ACC112 (cell line): ENCODE data around the gene B3GAT2.
A peak's percentile ranks its signal among the peaks of the same experiment; 100 is the strongest.

ENCODE experiments used
- H2AFZ ChIP-seq: fragments of 200-600 bp; sonication (generic); one replicate; pipeline ENCODE4 v1.6.0; 2017; ENCODE audit warnings: antibody characterized with exemption, low read length; ENCODE audit not compliant: unreplicated experiment
- H3K27ac ChIP-seq: fragments of 200-600 bp; sonication (generic); 2 replicates; pipeline ENCODE4 v1.5.1; 2014; ENCODE audit warnings: low read depth, mild to moderate bottlenecking, antibody characterized with exemption, low read length, moderate library complexity
- H3K27me3 ChIP-seq: fragments of 200-600 bp; sonication (generic); 2 replicates; pipeline ENCODE4 v1.6.1; 2014; ENCODE audit warnings: mild to moderate bottlenecking, antibody characterized with exemption, low read length, moderate library complexity, mixed read lengths; ENCODE audit not compliant: insufficient read depth
- H3K36me3 ChIP-seq: fragments of 200-600 bp; sonication (generic); 2 replicates; pipeline ENCODE4 v1.6.1; 2016; ENCODE audit warnings: mild to moderate bottlenecking, antibody characterized with exemption, low read length, moderate library complexity, mixed read lengths; ENCODE audit not compliant: insufficient read depth
- H3K4me1 ChIP-seq: fragments of 200-600 bp; sonication (generic); one replicate; pipeline ENCODE4 v1.6.1; 2016; ENCODE audit warnings: low read length, mixed read lengths; ENCODE audit not compliant: insufficient read depth, unreplicated experiment, control insufficient read depth
- H3K4me3 ChIP-seq: fragments of 200-600 bp; sonication (generic); 2 replicates; pipeline ENCODE4 v1.5.1; 2014; ENCODE audit warnings: mild to moderate bottlenecking, low read depth, low read length
- H3K79me2 ChIP-seq: fragments of 200-600 bp; sonication (generic); one replicate; pipeline ENCODE4 v1.6.0; 2016; ENCODE audit warnings: low read length; ENCODE audit not compliant: control insufficient read depth, unreplicated experiment, insufficient read depth

Gene B3GAT2, protein sequence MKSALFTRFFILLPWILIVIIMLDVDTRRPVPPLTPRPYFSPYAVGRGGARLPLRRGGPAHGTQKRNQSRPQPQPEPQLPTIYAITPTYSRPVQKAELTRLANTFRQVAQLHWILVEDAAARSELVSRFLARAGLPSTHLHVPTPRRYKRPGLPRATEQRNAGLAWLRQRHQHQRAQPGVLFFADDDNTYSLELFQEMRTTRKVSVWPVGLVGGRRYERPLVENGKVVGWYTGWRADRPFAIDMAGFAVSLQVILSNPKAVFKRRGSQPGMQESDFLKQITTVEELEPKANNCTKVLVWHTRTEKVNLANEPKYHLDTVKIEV

GRCh38 chr6:70956451-70957283 lies at the start of gene B3GAT2:
B3GAT2 (minus strand) TSS chr6:70957060; CDS start chr6:70956429, 631 bp downstream.
- no peaks in the 10 kb centered on the region for H3K79me2 ChIP-seq
- H3K27ac ChIP-seq, result no peak within 1 kb of the TSS
- H3K4me1 ChIP-seq, result no peaks in the 10 kb centered on the region
- H3K4me3 ChIP-seq, result peak within 1 kb of the TSS; percentile 78
- H3K27me3 ChIP-seq, result peaks cover 93% of the 10 kb centered on the region
- H2AFZ ChIP-seq, result peak within 1 kb of the TSS; percentile 41
- no peaks in the 10 kb centered on the region for H3K36me3 ChIP-seq

DNA sequence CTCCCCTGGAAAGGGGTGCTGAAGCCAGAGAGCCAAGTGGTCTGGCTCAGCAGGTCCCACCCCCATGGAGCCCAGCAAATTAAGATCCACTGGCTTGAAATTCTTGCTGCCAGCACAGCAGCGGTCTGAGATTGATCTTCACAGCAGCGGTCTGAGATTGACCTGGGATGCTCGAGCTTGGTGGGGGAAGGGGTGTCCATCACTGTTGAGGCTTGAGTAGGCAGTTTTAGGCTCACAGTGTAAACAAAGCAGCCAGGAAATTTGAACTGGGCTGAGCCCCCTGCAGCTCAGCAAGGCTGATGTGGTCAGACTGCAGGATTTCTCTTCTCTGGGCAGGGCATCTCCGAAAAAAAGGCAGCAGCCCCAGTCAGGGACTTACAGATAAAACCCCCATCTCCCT lies 41.3 kb upstream of the B3GAT2 start:
- Histone ChIP-seq H3K36me3 (no peaks in the 10 kb centered on the region), H3K27me3 (peaks cover 45% of the 10 kb centered on the region), H3K27ac (no peak overlapping the region), H3K79me2 (no peaks in the 10 kb centered on the region), H3K4me1 (no peaks in the 10 kb centered on the region), H3K4me3 (no peak overlapping the region), H2AFZ (no peak overlapping the region)

DNA sequence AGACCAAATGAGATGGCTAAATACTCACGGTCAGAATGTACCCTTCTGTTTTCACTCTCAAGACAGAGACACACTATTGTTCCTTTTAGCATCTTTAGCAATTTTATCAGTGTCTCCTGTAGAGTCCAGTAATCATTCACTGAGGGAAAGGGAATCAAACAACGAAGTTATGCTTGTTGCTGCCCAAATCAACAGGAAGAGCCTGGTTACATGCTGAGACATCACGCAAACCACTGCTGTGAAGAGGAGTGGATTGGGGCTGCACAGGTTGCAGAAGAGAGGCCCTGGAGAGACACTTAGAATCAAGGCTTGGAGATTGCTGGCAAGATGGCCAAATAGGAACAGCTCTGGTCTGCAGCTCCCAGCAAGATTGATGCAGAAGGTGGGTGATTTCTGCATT lies 40.5 kb upstream of the B3GAT2 start:
- H2AFZ ChIP-seq, result no peak overlapping the region
- no peak overlapping the region for H3K4me3 ChIP-seq
- peaks cover 49% of the 10 kb centered on the region for H3K27me3 ChIP-seq
- H3K27ac ChIP-seq, result no peak overlapping the region
- no peaks in the 10 kb centered on the region for H3K36me3 ChIP-seq
- H3K4me1 ChIP-seq, result no peaks in the 10 kb centered on the region
- no peaks in the 10 kb centered on the region for H3K79me2 ChIP-seq

DNA sequence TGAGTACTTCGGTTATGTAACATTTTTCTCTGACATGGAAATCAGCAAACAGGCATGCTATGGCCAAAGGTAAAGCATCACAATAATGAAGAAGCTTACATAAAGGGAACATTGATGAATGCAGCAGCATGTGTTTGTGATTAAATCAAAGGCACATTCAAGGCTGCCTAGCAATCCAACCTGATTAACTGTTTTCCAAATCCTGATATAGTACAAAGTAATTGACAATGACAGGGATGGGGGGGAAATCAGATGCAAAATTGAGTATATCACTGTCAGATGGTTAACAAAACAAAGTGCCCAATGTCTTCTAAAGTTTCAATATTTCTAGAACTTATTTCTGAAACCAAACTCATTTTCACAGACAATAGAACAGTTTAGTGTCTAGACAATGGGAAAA lies 39.2 kb upstream of the B3GAT2 start:
- no peak overlapping the region for H3K4me3 ChIP-seq
- peaks cover 49% of the 10 kb centered on the region for H3K27me3 ChIP-seq
- no peaks in the 10 kb centered on the region for H3K79me2 ChIP-seq
- H2AFZ ChIP-seq, result no peak overlapping the region
- H3K27ac ChIP-seq, result no peak overlapping the region
- H3K4me1 ChIP-seq, result no peaks in the 10 kb centered on the region
- no peaks in the 10 kb centered on the region for H3K36me3 ChIP-seq

- H3K4me3 ChIP-seq, result no peak overlapping the region
- no peaks in the 10 kb centered on the region for H3K36me3 ChIP-seq
- no peak overlapping the region for H3K27ac ChIP-seq
- H2AFZ ChIP-seq, result no peak overlapping the region
- no peaks in the 10 kb centered on the region for H3K79me2 ChIP-seq
- H3K4me1 ChIP-seq, result no peaks in the 10 kb centered on the region
- peaks cover 49% of the 10 kb centered on the region for H3K27me3 ChIP-seq
These were observed 38.6 kb upstream of the B3GAT2 start for GRCh38 chr6:70995411-70995810.

DNA sequence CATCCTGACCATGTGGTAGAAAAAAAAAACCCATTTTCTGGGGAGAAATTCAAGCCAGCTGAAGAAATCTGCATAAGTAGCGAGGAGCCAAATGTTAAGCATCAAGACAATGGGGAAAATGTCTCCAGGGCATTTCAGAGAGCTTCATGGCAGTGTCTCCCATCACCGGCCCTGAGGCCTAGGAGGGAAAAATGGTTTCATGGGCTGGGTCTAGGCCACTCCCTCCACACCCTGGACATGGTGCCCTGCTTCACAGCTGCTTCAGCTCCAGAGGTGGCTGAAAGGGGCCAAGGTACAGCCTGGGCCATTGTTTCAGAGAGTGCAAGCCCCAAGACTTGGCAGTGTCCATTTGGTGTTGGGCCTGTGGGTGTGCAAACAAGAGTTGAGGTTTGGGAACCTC lies 34.4 kb upstream of the B3GAT2 start:
- H3K4me3 ChIP-seq, result no peak overlapping the region
- H3K36me3 ChIP-seq, result no peaks in the 10 kb centered on the region
- no peak overlapping the region for H3K27ac ChIP-seq
- no peaks in the 10 kb centered on the region for H3K79me2 ChIP-seq
- peaks cover 52% of the 10 kb centered on the region for H3K27me3 ChIP-seq
- H2AFZ ChIP-seq, result no peak overlapping the region
- H3K4me1 ChIP-seq, result no peaks in the 10 kb centered on the region

GRCh38 chr6:70985156-70985555 lies 28.3 kb upstream of the B3GAT2 start:
- Histone ChIP-seq H3K27ac (no peak overlapping the region), H3K4me3 (no peak overlapping the region), H3K4me1 (no peaks in the 10 kb centered on the region)

DNA sequence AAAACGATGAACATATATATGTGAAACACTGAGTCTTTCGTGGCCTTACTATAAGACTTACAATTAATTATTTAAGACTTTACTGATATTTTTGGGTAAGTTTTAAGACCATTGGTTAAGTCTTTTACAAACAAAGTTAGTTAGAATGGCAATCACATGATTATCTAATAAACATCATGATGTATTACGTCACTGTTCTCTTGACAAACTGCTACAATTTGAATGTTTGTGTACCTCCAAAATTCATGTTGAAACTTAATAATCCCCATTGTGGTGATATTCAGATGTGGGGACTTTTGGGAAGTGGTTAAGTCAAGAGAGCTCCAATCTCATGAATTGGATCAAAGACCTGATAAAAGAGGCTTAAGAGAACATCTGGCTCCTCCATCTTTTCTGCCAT lies 25.9 kb upstream of the B3GAT2 start:
- H3K4me1 ChIP-seq, result no peaks in the 10 kb centered on the region
- H3K79me2 ChIP-seq, result no peaks in the 10 kb centered on the region
- no peaks in the 10 kb centered on the region for H3K36me3 ChIP-seq
- H3K4me3 ChIP-seq, result no peak overlapping the region
- no peak overlapping the region for H3K27ac ChIP-seq
- H2AFZ ChIP-seq, result no peak overlapping the region
- peaks cover 21% of the 10 kb centered on the region for H3K27me3 ChIP-seq

More at GRCh38 chr6:70985156-70985555, 28.3 kb upstream of the B3GAT2 start:
- no peaks in the 10 kb centered on the region for H3K36me3 ChIP-seq
- no peak overlapping the region for H2AFZ ChIP-seq
- no peaks in the 10 kb centered on the region for H3K79me2 ChIP-seq
- H3K27me3 ChIP-seq, result peaks cover 34% of the 10 kb centered on the region

- H3K79me2 ChIP-seq, result no peaks in the 10 kb centered on the region
- peaks cover 17% of the 10 kb centered on the region for H3K27me3 ChIP-seq
- H2AFZ ChIP-seq, result no peak overlapping the region
- no peak overlapping the region for H3K4me3 ChIP-seq
- H3K36me3 ChIP-seq, result no peaks in the 10 kb centered on the region
- H3K27ac ChIP-seq, result no peak overlapping the region
- H3K4me1 ChIP-seq, result no peaks in the 10 kb centered on the region
These were observed 23.9 kb upstream of the B3GAT2 start for GRCh38 chr6:70980727-70981126.

DNA sequence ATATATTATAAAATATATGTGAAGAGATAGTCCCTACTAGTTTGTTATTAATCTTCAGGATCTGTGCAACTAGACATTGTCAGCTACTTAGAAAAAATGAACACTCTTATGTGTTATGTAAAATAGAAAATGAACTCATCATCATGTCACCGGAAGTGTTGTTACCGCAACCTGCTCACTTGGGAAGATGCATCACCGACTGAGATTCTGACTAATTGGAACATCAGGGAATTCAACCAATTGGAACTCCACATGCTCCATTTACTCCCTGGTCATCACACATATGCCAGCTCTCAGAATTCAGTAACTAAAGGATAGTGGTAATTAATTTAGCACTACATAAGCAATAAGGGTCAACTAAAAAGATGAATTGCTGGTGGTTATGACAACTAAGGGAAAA lies 16.7 kb upstream of the B3GAT2 start:
- Histone ChIP-seq H3K79me2 (no peaks in the 10 kb centered on the region), H3K4me3 (no peak overlapping the region), H3K27me3 (peaks cover 27% of the 10 kb centered on the region), H3K27ac (no peak overlapping the region), H2AFZ (no peak overlapping the region), H3K36me3 (no peaks in the 10 kb centered on the region), H3K4me1 (no peaks in the 10 kb centered on the region)

- H3K36me3 ChIP-seq, result no peaks in the 10 kb centered on the region
- no peaks in the 10 kb centered on the region for H3K79me2 ChIP-seq
- H2AFZ ChIP-seq, result no peak overlapping the region
- H3K27ac ChIP-seq, result no peak overlapping the region
- no peak overlapping the region for H3K4me3 ChIP-seq
- no peaks in the 10 kb centered on the region for H3K4me1 ChIP-seq
- H3K27me3 ChIP-seq, result peaks cover 10% of the 10 kb centered on the region; the same call in 1 of the 2 replicates
These were observed 10.2 kb upstream of the B3GAT2 start for GRCh38 chr6:70967049-70967448.
